Endometrial microvascular endothelial cells (primary cell): ENCODE results near the gene MLC1. TPM values are rescaled to one million over a fixed set of nuclear protein-coding genes. Genes with fewer than 3 reads are reported as not detected.
"Not testable (repeated sequence)": the region's sequence is repeated elsewhere in the genome, so short reads cannot be mapped to it uniquely, and the experiment has no call there.

Experiments
- in situ Hi-C: cut with HindIII; loops from 2 replicates; pipeline ENCODE4 v1.10.0; 2017; ENCODE audit warnings: low sequenced_read_pairs, low pct_unique_long_range_greater_than_20kb; ENCODE audit errors: inconsistent ontology term
- total RNA-seq: library from RNA; depleted of rRNA; stranded (reverse); fragments of >200 nt; gene quantifications from one replicate; pipeline ENCODE4 v1.2.3, GENCODE V29; 2015; ENCODE audit errors: inconsistent ontology term

The MLC1 gene
- total RNA-seq, 1 donor from 2014 or later = not detected

GRCh38 chr22:50105208-50106100, 20.2 kb upstream of the MLC1 start:
- in situ Hi-C loops = no loop called here

- in situ Hi-C loops = no loop called here
These were observed 18.9 kb upstream of the MLC1 start for GRCh38 chr22:50104141-50104544.

GRCh38 chr22:50102946-50103345, 17.7 kb upstream of the MLC1 start:
- in situ Hi-C loops = no loop called here

- in situ Hi-C loops = no loop called here
These were observed 16.8 kb upstream of the MLC1 start for GRCh38 chr22:50101870-50102565.

- in situ Hi-C loops = no loop called here
These were observed 12.8 kb upstream of the MLC1 start for GRCh38 chr22:50098052-50098451.

GRCh38 chr22:50092342-50092741, 7.1 kb upstream of the MLC1 start:
- in situ Hi-C loops = no loop called here

- in situ Hi-C loops = no loop called here
These were observed 6.0 kb upstream of the MLC1 start for GRCh38 chr22:50091092-50091768.

GRCh38 chr22:50090412-50090714, 5.1 kb upstream of the MLC1 start:
- in situ Hi-C loops = no loop called here

GRCh38 chr22:50089682-50090411, 4.6 kb upstream of the MLC1 start, which contains the start of gene MOV10L1:
TSS of gene MOV10L1 (plus strand) at chr22:50090006. CDS start at chr22:50090089, 83 bp downstream.
- in situ Hi-C loops = no loop called here

- in situ Hi-C loops = no loop called here
These were observed 4.0 kb upstream of the MLC1 start for GRCh38 chr22:50089231-50089630.

- in situ Hi-C loops = no loop called here
These were observed 2.9 kb upstream of the MLC1 start for GRCh38 chr22:50088096-50088495.

- in situ Hi-C loops = no loop called here
These were observed 2.4 kb upstream of the MLC1 start for GRCh38 chr22:50087646-50088045.

GRCh38 chr22:50086975-50087374, 1.7 kb upstream of the MLC1 start:
- in situ Hi-C loops = not testable (repeated sequence)

- in situ Hi-C loops = no loop called here
These were observed 1.3 kb upstream of the MLC1 start for GRCh38 chr22:50086526-50086925.

GRCh38 chr22:50084614-50085021, 608 bp downstream of the MLC1 start:
- in situ Hi-C loops = no loop called here

GRCh38 chr22:50084080-50084477, 1.1 kb downstream of the MLC1 start:
- in situ Hi-C loops = no loop called here

- in situ Hi-C loops = no loop called here
These were observed 1.7 kb downstream of the MLC1 start for GRCh38 chr22:50083462-50084079.

- in situ Hi-C loops = no loop called here
These were observed 2.2 kb downstream of the MLC1 start for GRCh38 chr22:50082961-50083461.
